ENCODE data around the gene POLR1H. TPM values are rescaled to one million over a fixed set of nuclear protein-coding genes. Genes with fewer than 3 reads are reported as not detected.
A peak's percentile ranks its signal among the peaks of the same experiment; 100 is the strongest.

Gene POLR1H
- total and polyA plus RNA-seq, 3 experiments from 2014 or later = 55.0 to 123 (median 58.1) TPM

- H3K4me3 Mint-ChIP-seq = peak overlapping the region; percentile 75 to 93 (median 86)
- CTCF ChIA-PET = interaction anchor here (1.0 to 8.1 kb wide), 4 partner anchors 25 to 38 kb away, joined by 3 to 182 read pairs (median 5); partner anchors contain the start of gene TRIM40
- DNase-seq = peak in 4 of 5 donors; percentile 3 to 26 (median 13)
- POLR2A ChIA-PET = interaction anchor here (0.5 to 1.2 kb wide), 4 partner anchors 30 to 1858 kb away, joined by 3 to 11 read pairs (median 5); partner anchors contain the start of genes NELFE, PPP1R11 and SKIC2
- Histone ChIP-seq H3K27me3 (ENCODE audit: insufficient read depth, low read length, poor library complexity, severe bottlenecking) (peaks cover 32% of the 10 kb centered on the region), H3K27ac (ENCODE audit: low read depth, low read length) (no peak overlapping the region), H3K36me3 (ENCODE audit: insufficient read depth, low read length) (no peaks in the 10 kb centered on the region), H3K4me1 (ENCODE audit: insufficient read depth, low read length) (peaks cover 45% of the 10 kb centered on the region), H3K4me3 (ENCODE audit: low read length) (peak overlapping the region; percentile 59), H3K9me3 (ENCODE audit: low read length) (no peaks in the 10 kb centered on the region)
- H3K36me3 Mint-ChIP-seq = no peaks in the 10 kb centered on the region
- H3K27me3 Mint-ChIP-seq = peaks cover 42 to 61% of the 10 kb centered on the region in 2 donors
- peaks cover 44 to 54% (median 52%) of the 10 kb centered on the region in 3 donors for H3K4me1 Mint-ChIP-seq
- H3K9me3 Mint-ChIP-seq = no peaks in the 10 kb centered on the region
- H3K27ac Mint-ChIP-seq = peak overlapping the region in 2 of 8 donors; percentile 10 to 76
Measured at GRCh38 chr6:30100585-30101443, 39.7 kb downstream of the POLR1H start.

DNA sequence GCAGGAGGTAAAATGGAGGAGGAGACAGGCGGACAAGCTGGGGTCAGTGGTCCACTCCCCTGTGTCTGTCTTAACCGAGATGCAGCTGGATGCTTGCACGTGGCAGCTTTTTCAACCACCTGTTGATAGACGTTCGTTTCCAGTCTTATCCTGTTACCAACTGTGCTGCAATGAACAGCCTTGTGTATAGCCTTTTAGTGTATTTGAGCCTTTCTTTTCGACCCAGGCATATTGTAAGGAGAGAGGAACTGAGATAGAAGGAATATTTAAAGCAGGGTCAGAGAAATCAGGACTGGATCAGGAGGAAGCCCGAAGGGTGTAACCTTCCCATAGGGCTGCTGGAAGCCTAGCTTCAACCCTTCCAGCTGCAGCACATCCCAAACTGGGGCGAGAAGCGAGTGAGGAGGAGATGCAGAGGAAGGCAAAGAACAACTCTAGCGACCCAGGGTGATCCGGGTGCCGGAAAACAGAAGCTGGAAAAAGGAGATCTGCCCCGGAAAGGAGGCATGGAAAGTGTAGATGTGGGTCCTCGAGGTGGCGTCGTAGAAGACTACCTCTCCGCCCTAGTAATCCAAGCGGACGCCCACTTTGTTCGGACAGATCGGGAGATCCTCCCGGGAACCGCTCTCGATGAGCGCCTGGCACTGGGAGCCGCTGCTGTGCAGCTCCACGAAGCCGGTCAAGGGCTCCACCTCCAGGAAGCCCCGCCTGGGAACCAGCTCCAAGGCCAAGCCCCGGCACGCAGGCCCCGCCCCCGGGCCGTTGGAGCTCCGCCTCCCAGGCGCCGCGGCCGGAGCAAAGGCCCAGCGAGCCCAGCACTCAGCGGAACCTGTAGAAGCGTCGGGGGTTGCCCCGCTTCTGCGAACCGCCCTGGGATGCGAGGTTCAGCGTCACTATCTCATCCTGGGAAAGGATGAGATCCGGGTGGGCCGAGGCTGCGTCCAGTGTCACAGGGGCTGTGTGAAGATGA, 40.7 kb downstream of the POLR1H start:
- Mint-ChIP-seq H3K27ac (peak overlapping the region in 5 of 8 donors; percentile 8 to 76 (median 24)), H3K9me3 (no peaks in the 10 kb centered on the region), H3K27me3 (peaks cover 39 to 63% of the 10 kb centered on the region in 2 donors), H3K4me3 (peak overlapping the region; percentile 74 to 93 (median 86)), H3K4me1 (peaks cover 44 to 54% (median 52%) of the 10 kb centered on the region in 3 donors), H3K36me3 (no peaks in the 10 kb centered on the region)
- Histone ChIP-seq H3K9me3 (ENCODE audit: low read length) (no peaks in the 10 kb centered on the region), H3K27ac (ENCODE audit: low read depth, low read length) (no peak overlapping the region), H3K27me3 (ENCODE audit: insufficient read depth, low read length, poor library complexity, severe bottlenecking) (peaks cover 32% of the 10 kb centered on the region), H3K4me3 (ENCODE audit: low read length) (peak overlapping the region; percentile 59), H3K4me1 (ENCODE audit: insufficient read depth, low read length) (peaks cover 45% of the 10 kb centered on the region), H3K36me3 (ENCODE audit: insufficient read depth, low read length) (no peaks in the 10 kb centered on the region)
- peak; percentile 34 to 77 (median 60) for DNase-seq
- CTCF ChIA-PET = interaction anchor here (1.1 to 8.1 kb wide), 3 partner anchors 24 to 37 kb away, joined by 3 to 182 read pairs (median 5); partner anchors contain the start of gene TRIM40
- POLR2A ChIA-PET = interaction anchor here (0.5 to 1.2 kb wide), 5 partner anchors 29 to 1857 kb away, joined by 3 to 11 read pairs (median 4); partner anchors contain the start of genes NELFE, PPP1R11 and SKIC2

- DNase-seq = no peak
- H3K27me3 Mint-ChIP-seq = peaks cover 37 to 62% of the 10 kb centered on the region in 2 donors
- H3K27ac ChIP-seq (ENCODE audit: low read depth, low read length) = no peak overlapping the region
Measured at GRCh38 chr6:30102414-30102969, 41.4 kb downstream of the POLR1H start.

GRCh38 chr6:30102970-30103871, 42.2 kb downstream of the POLR1H start:
- ChIA-PET CTCF (interaction anchor here (0.7 to 8.1 kb wide), 18 partner anchors 9 to 1662 kb away, joined by 3 to 182 read pairs (median 5); partner anchors contain the start of genes POLR1H, PPP1R11, RNF39 and TRIM40), POLR2A (interaction anchor here (0.5 to 0.6 kb wide), 2 partner anchors 9 to 512 kb away, joined by 3 to 7 read pairs; no protein-coding TSS in a partner anchor)
- peak overlapping the region; percentile 5 to 86 (median 67) for H3K27ac Mint-ChIP-seq
- H3K27me3 Mint-ChIP-seq = peaks cover 38 to 62% of the 10 kb centered on the region in 2 donors
- peak overlapping the region; percentile 58 for H3K4me3 ChIP-seq (ENCODE audit: low read length)
- H3K36me3 Mint-ChIP-seq = no peaks in the 10 kb centered on the region
- peaks cover 37% of the 10 kb centered on the region for H3K4me1 ChIP-seq (ENCODE audit: insufficient read depth, low read length)
- H3K4me1 Mint-ChIP-seq = peaks cover 36 to 43% (median 42%) of the 10 kb centered on the region in 3 donors
- peaks cover 26% of the 10 kb centered on the region for H3K27me3 ChIP-seq (ENCODE audit: insufficient read depth, low read length, poor library complexity, severe bottlenecking)
- DNase-seq = peak; percentile 72 to 88 (median 76)
- no peak overlapping the region for H3K27ac ChIP-seq (ENCODE audit: low read depth, low read length)
- H3K36me3 ChIP-seq (ENCODE audit: insufficient read depth, low read length) = no peaks in the 10 kb centered on the region
- no peaks in the 10 kb centered on the region for H3K9me3 Mint-ChIP-seq
- no peaks in the 10 kb centered on the region for H3K9me3 ChIP-seq (ENCODE audit: low read length)
- H3K4me3 Mint-ChIP-seq = peak overlapping the region; percentile 81 to 93 (median 88)

More at GRCh38 chr6:30102414-30102969, 41.4 kb downstream of the POLR1H start:
- Mint-ChIP-seq H3K9me3 (no peaks in the 10 kb centered on the region), H3K4me1 (peaks cover 41 to 49% (median 49%) of the 10 kb centered on the region in 3 donors), H3K4me3 (peak overlapping the region; percentile 81 to 93 (median 88)), H3K36me3 (no peaks in the 10 kb centered on the region), H3K27ac (peak overlapping the region; percentile 5 to 86 (median 67))
- Histone ChIP-seq H3K4me3 (ENCODE audit: low read length) (no peak overlapping the region), H3K27me3 (ENCODE audit: insufficient read depth, low read length, poor library complexity, severe bottlenecking) (peaks cover 32% of the 10 kb centered on the region), H3K9me3 (ENCODE audit: low read length) (no peaks in the 10 kb centered on the region), H3K4me1 (ENCODE audit: insufficient read depth, low read length) (peaks cover 44% of the 10 kb centered on the region), H3K36me3 (ENCODE audit: insufficient read depth, low read length) (no peaks in the 10 kb centered on the region)
- CTCF ChIA-PET = interaction anchor here (0.7 to 8.1 kb wide), 12 partner anchors 8 to 137 kb away, joined by 3 to 182 read pairs (median 6); partner anchors contain the start of genes POLR1H, PPP1R11, RNF39 and TRIM40
- POLR2A ChIA-PET = interaction anchor here (1.2 kb wide), 1 partner anchor 28 kb away, joined by 6 read pairs; no protein-coding TSS in a partner anchor

- peak overlapping the region in 1 of 8 donors; percentile 58 for H3K27ac Mint-ChIP-seq
- H3K4me3 Mint-ChIP-seq = peak overlapping the region; percentile 81 to 93 (median 88)
- no peaks in the 10 kb centered on the region for H3K9me3 Mint-ChIP-seq
- POLR2A ChIA-PET = interaction anchor here (0.5 kb wide), 1 partner anchor 9 kb away, joined by 3 read pairs; no protein-coding TSS in a partner anchor
- H3K36me3 ChIP-seq (ENCODE audit: insufficient read depth, low read length) = no peaks in the 10 kb centered on the region
- no peaks in the 10 kb centered on the region for H3K9me3 ChIP-seq (ENCODE audit: low read length)
- DNase-seq = no peak
- peaks cover 21% of the 10 kb centered on the region for H3K27me3 ChIP-seq (ENCODE audit: insufficient read depth, low read length, poor library complexity, severe bottlenecking)
- H3K36me3 Mint-ChIP-seq = no peaks in the 10 kb centered on the region
- peaks cover 33 to 39% (median 38%) of the 10 kb centered on the region in 3 donors for H3K4me1 Mint-ChIP-seq
- H3K4me3 ChIP-seq (ENCODE audit: low read length) = peak overlapping the region; percentile 58
- CTCF ChIA-PET = interaction anchor here (0.7 to 8.1 kb wide), 15 partner anchors 9 to 1663 kb away, joined by 3 to 182 read pairs (median 6); partner anchors contain the start of genes POLR1H, PPP1R11 and TRIM40
- peaks cover 34% of the 10 kb centered on the region for H3K4me1 ChIP-seq (ENCODE audit: insufficient read depth, low read length)
- H3K27me3 Mint-ChIP-seq = peaks cover 39 to 62% of the 10 kb centered on the region in 2 donors
- no peak overlapping the region for H3K27ac ChIP-seq (ENCODE audit: low read depth, low read length)
Measured at GRCh38 chr6:30103872-30104179, 42.8 kb downstream of the POLR1H start.

- POLR2A ChIA-PET = no interaction called here
Measured at GRCh38 chr6:30104661-30105060, 43.6 kb downstream of the POLR1H start.

More at GRCh38 chr6:30104661-30105060, 43.6 kb downstream of the POLR1H start:
- Histone ChIP-seq H3K27ac (ENCODE audit: low read depth, low read length) (no peak overlapping the region), H3K9me3 (ENCODE audit: low read length) (no peaks in the 10 kb centered on the region), H3K36me3 (ENCODE audit: insufficient read depth, low read length) (no peaks in the 10 kb centered on the region), H3K4me1 (ENCODE audit: insufficient read depth, low read length) (peaks cover 34% of the 10 kb centered on the region), H3K27me3 (ENCODE audit: insufficient read depth, low read length, poor library complexity, severe bottlenecking) (peaks cover 16% of the 10 kb centered on the region), H3K4me3 (ENCODE audit: low read length) (no peak overlapping the region)
- H3K4me1 Mint-ChIP-seq = peaks cover 32 to 38% (median 36%) of the 10 kb centered on the region in 3 donors
- CTCF ChIA-PET = interaction anchor here (0.9 to 8.1 kb wide), 2 partner anchors 29 to 206 kb away, joined by 3 to 182 read pairs; partner anchors contain the start of gene TRIM40
- no peaks in the 10 kb centered on the region for H3K36me3 Mint-ChIP-seq
- no peak for DNase-seq
- H3K27ac Mint-ChIP-seq = no peak overlapping the region
- H3K4me3 Mint-ChIP-seq = peak overlapping the region in 1 of 7 donors; percentile 62
- H3K27me3 Mint-ChIP-seq = peaks cover 36 to 57% of the 10 kb centered on the region in 2 donors
- no peaks in the 10 kb centered on the region for H3K9me3 Mint-ChIP-seq

Data from CD8-positive, alpha-beta memory T cell (primary cell).